HG03460 (cell line): Measurements from ENCODE around the gene C22orf15.
"Not testable (repeated sequence)": the region's sequence is repeated elsewhere in the genome, so short reads cannot be mapped to it uniquely, and the experiment has no call there.

ENCODE experiments used
- ATAC-seq: cut with Tn5 transposase; IDR thresholded peaks from one replicate; pipeline ENCODE4 v1.9.1; 2021; ENCODE audit not compliant: unreplicated experiment

C22orf15 gene, protein sequence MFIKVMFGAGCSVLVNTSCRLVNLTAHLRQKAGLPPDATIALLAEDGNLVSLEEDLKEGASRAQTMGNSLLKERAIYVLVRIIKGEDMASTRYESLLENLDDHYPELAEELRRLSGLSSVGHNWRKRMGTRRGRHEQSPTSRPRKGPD

DNA sequence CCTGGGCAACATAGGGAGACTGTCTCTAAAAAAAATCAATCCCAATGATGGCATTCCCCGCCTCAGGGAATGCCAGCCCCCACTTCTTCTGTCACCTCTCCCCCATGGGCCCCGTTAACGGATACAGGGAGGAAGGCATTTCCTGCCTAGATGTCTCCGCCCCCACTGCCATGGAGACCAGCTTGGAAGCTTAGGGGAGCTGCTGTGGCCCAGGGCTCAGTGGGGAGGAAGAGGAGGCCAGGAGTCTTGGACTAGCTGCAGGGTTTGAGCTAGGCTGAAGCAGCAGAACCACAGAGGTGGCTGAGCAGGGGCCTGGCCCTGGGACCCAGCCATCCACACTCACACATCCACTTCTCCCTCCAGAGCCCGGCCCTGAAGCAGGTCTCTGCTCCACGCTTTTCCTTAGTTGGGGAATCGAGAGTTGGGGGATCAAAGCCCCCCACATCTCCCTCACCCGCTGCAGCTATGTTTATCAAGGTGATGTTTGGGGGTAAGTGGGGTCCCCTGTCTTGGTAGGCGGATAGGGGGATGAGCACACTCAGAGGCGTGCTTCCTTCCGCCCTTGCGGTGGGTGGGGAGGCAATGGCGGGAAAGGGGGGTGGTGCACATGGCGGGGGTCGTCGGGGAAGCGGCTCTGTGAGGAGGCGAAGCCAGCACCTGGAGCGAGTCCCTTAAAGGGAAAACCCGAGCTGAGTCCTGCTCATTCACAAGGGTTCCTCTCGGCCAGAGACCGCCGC is at the start of gene C22orf15:
C22orf15 (plus strand) TSS at position 149 of the 737 bp plus-strand sequence; CDS start at position 466, 317 bp downstream.
- no peak for ATAC-seq

DNA sequence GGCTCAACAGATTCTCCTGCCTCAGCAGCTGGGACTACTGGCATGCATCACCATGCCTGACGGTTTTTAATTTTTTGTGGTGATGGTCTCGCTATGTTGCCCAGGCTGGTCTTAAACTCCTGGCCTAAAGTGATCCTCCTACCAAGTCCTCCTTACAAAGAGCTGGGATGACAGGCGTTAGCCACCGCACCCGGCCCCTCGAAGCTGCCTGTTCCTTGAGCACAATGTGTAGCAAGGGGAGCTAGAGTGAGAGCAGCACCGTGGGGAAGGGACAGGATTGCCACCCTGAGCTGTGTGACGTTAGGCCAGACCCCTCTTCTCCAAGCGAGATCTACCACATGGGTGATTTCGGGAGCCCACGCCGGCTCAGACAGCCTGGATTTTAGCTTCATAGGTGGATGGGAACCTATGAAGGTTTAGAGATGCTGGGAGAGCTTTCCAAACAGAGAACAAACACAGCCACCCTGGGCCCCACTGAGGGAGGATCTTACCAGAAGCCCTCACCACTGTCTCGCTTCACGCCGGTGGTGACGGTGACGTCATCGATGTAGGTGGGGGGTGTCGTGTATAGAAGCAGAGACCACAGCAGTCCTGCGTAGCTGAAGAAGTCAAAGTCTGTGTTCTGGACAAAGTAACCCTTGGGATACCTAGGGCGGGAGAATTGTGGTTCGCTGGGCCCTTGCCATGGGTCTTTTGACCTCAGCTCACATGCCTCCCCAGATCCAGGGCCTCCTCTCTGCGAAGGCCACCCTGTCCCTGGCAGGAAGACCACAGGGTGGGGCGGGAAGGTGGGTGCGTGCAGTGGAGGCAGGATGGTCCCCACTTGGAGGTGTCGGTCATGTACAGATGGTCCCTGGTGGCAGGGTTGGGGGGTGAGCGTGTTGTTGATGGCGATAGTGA is 48.8 kb upstream of the C22orf15 start:
- ATAC-seq, result no peak

DNA sequence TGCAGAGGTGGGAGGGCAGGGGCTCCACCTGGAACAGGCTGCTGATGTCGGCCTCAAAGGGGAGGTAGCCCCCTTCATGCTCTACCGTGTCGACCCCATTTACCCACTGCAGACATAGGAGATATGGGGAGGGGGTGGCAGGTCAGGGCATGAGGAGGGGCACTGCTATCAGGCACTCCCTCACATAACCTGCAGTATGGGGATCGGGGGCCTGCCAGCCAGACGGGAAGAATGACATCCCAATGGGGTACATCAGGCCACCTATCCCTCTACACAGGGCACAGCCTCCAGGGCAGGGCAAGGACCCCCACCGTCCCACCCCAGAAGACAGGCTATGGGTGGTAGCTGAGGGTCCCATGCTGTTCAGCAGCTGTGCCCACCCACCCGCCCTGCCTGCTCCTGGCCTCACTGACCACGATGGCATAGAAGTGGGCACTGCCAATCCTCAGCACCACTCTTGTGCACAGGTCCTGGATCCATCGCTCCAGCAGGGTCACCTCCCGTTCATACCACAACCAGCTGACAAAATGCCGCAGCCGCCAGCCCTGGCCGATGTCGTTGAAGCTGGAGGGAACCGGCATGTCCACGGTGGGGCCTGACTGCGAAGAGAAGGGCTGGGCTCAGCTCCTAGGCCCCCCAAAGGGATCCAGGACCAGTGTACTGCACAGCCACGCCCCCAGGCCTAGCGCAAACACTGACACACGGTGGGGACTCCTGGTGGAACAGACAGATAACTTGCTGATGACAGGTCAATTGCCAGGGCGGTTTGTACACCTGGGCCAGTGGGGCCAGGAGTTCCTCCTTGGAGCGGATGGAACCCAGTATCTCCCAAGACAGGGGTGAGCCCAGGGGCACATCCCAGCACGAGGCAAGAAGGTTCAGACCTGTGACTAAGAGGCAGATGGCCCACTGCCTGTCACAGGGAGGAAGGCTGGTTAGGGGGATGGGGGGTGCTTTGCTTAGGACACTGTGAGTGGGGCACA is 47.9 kb upstream of the C22orf15 start:
- no peak for ATAC-seq

DNA sequence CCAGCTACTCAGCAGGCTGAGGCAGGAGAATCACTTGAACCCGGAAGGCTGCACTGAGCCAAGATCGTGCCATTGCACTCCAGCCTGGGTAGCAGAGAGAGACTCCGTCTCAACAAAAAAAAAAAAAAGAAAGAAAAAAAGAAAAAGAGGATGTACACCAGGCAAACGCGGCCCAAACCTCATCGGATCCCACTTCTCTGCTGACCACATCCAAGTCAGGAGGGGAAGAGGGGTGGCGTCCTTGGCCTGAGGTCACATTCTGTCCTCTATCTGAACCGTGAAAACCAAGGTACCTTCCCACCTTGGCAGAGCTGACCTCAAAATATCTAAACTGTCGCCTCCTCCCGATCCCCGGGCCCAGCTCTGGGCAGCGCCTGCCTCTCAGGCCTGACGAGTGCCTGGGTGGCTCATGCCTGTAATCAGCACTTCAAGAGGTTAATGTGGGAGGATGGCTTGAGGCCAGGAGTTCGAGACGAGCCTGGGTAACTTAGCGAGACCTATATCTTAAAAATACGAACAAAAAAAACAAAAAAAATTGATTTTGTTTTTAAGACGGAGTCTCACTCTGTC is 46.9 kb upstream of the C22orf15 start:
- no peak for ATAC-seq

DNA sequence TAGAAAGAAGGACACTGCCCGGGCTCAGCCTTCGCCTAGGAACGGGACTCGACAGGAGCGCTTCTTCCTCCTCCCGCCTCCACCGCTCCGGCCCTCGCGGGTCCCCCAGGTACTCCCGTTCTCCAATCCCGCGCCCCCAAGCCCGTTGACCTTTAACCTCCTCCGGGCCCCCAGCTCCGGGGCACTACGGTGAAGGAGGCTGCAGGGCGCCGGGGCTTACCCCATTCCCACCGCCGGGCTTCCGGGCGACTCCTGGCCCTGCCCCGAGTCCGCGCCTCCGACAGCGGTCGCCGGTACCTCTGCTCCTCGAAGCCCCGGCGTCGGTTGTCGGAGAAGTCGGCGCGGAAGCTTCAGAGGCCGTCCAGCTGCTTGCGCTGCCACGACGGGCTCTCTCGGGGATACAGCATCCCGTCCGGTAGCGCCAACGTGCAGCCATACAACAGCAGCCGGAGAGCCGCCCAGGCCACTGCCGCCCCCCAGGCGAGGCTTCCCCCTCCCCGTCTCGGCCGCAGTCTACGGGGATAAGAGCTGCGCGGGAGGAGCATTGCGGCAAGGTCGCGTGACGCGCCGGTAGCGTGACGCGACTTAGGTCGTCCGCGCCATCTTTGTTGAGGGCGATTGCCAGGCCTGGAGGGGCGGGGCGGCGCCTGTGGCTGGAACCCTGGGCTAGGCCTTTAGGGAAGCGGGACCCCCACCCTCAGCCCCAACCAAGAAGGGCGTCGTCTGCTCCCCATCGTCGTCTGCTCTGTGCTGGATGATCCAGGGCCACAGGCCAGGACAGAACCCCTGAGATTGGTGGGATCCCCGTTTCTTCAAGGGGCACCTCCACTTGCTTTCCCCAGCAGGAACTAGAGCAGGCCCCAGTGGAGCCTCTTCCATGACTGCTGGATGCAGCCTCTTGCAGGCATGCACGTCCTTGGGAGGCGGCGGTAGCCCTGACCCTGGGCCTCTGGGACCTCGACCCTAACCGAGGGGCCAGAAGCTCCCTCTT is 45.7 kb upstream of the C22orf15 start:
- peak; percentile 81 for ATAC-seq

DNA sequence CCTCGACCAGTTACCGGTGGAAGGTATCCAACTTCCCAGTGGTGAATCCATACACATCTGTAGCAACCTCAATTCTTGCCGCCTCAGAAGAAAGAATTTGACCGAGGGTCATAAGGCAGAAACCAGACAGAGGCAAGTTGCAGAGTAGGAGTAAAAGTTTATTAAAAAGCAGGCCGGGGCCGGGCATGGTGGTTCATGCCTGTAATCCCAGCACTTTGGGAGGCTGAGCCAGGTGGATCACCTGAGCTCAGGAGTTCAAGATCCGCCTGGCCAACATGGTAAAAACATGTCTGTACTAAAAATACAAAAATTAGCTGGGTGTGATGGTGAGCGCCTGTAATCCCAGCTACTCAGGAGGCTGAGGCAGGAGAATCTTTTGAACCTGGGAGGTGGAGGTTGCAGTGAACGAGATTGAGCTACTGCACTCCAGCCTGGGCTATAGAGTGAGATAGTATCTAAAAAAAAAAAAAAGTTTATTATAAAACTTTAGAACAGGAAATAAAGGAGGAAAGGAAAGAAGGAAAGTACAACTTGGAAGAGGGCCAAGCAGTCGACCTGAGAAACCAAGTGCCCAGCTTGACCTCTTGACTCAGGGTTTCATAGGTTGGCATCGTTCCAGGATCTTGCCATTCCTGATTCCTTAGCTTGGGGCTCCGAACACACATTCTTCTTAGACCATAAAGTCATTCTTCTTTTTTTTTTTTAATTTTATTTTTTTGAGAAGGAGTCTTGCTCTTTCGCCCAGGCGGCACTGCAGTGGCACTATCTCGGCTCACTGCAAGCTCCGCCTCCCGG is 44.2 kb upstream of the C22orf15 start:
- no peak for ATAC-seq

DNA sequence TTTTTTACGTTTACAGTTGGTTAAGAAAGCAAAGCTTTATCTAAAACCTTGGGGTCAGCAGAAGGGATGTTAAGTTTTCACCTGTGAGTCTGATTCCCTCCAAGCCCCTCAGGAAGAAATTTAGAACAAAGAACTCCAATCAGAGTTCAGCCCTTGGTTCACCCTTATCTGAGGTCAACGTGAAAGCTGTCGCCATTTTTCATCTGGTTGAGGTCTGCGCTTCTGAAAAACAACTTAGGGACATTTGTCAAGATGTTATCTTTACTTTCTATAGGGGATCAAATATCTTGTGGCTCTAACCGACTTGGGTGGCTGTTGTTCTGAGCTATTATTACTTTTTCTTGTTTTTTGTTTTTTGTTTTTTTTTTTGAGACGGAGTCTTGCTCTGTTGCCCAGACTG is 41.9 kb upstream of the C22orf15 start:
- no peak for ATAC-seq

DNA sequence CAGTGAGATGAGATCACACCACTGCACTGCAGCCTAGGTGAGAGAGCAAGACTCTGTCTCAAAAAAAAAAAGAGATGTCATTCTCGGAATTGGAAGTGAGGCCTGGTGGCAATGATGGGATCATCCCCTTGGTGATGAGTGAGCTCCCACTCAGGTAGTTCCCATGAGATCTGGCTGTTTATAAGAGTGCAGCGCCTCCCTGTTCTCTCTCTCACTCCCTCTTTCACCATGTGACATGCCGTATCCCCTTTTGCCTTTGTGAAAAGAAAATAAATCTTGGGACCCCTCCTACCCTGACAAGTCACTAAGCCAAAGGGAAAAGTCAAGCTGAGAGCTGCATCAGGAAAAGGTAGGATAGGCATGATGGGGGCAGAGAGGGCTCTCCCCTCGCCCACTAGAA is 40.6 kb upstream of the C22orf15 start:
- no peak for ATAC-seq

DNA sequence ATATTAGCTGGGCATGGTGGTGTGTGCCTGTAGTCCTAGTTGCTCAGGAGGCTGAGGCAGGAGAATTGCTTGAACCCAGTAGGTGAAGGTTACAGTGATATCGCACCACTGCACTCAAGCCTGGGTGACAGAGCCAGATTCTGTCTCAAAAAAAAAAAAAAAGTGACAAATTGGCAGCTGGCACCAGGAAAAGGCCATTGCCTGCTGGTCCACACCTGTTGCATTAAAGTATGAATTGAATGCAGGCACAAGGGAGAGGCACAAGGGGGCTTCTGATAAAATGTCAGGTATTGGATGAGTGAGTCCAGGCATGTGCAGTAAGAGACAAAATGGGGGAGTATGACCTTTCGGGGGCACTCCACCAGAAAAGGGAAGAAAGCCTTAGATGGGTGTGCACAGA is 40.1 kb upstream of the C22orf15 start:
- ATAC-seq, result no peak

DNA sequence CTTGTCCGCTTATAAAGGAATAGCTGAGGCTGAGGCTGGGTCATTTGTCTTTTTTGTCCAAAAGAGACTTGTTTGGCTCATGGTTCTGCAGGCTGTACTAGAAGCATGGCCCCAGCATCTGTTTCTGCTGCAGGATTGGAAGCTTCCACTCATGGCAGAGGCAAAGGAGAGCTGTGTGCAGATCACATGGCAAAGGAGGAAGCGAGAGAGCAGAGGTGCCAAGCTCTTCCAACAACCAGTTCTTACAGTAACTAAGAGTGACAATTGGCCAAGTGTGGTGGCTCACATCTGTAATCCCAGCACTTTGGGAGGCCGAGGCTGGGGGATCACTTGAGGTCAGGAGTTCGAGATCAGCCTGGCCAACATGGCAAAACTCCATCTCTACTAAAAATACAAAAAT is 34.7 kb upstream of the C22orf15 start:
- ATAC-seq, result not testable (repeated sequence)

DNA sequence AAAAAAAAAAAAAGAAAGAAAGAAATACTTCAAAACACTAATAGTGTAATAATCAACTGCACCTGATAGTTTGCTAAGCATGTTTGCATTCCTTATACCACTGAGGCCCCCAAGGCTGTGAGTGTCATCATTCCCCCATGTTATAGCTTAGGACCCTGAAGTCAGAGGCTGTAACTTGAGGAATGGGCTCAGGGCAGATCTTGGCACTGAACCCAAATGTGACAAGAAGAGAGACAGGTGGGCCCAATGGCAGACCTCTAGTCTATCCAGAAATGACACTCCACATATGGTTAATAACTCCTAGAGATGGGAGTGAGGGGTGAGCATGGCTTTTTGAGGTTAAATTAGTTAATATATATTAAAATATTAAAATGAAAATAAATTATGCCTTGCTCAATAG is 25.1 kb upstream of the C22orf15 start:
- ATAC-seq, result no peak

DNA sequence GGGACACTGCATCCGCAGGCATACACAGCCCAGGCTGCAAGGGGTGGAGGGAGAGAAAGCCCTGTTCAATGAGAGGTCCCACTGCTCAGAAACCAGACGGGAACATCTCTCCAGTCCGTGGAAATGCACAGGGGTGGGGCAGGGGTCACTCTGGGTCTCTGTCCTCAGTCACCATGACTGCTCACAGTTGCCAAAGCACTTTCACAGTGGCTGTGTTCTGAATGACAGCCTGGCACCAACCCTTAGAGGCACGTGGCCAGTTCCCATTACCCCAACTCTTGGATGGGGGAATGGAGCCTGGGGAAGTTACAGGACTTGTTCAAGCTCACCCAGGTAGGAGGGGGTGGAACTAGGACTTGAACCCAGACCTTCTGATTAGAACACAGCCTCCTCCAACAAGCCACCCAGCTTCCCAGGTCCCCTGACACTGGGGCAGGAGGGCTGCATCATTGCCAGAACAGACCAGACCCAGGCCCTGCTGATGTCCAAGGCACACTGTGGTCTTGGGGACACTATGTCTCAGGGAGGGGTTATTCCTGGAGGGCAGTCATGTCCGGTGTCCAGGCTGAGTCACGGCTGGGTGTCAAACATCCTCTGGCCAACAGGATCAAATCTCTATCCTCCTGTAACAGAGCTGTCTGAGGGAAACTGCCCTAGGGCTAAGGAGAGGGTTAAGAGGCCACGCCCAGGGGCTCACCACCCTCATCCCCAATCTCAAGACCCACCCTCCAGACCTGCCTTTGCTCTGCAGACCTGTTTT is 20.1 kb upstream of the C22orf15 start:
- no peak for ATAC-seq

DNA sequence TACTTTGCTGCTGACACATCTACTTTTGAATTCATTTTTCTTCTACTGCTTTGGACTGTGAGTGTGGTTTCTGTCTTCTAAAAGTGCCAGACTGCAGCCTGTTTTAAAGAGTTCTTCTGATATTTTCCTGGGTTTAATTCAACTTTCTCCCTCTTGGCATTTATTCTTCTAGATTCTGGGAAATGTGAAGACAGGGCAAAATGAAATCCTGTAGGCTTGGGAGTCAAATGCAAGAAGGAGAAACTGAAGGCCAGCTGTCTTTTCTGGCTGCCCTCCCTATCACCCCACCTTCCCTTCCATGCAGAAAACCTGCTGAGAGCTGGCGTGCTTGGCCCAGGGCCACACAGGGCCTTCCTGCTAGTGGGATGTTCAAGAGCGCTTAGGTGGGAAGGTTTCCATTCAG is 19.5 kb upstream of the C22orf15 start:
- no peak for ATAC-seq

DNA sequence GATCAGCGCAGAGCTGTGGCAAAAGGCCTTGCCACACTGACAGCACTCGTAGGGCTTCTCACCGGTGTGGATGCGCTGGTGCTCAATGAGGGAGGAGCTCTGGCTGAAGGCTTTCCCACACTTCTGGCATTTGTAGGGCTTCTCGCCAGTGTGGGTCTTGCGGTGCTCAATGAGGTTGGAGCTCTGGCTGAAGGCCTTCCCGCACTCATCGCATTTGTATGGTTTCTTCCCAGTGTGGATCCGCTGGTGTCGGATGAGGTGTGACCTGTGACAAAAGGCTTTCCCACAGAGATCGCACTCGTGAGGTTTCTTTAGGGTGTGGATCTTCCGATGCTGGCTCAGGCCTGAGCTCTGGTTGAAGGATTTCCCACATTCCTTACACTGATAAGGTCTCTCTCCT is 18.8 kb upstream of the C22orf15 start:
- ATAC-seq, result no peak

DNA sequence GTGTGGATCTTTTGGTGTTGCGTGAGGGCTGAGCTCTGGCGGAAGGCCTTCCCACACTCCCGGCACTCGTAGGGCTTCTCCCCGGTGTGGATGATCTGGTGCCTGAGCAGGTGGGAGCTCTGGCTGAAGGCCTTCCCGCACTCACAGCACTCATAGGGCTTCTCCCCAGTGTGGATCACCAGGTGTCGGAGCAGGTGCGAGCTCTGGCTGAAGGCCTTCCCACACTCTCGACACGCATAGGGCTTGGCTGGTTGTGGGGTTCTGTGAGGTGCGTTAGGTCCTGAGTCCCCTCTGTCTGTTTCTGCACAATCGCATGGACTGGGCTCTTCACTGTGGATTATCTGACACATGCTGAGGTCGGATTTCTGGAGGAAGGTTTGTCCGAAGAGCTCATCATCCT is 18.3 kb upstream of the C22orf15 start:
- no peak for ATAC-seq

DNA sequence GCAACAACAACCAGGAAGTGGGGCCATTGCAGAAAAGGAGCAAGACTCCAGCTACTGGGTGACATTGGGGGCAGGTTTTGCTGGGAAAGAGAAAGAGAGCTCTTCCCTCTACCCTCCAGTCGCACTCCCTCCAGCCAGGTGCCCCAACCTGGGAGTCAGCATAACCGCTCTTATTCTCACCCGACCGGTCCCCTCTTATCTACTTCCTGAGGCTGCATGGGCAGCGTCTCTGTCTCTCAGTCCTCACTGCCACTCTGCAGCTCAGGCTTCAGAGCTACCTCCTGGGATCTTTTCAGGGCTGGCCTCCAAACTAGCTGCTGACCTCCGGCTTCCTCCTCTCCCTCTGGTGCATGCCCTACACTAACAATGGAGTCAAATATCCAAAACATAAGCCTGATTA is 17.0 kb upstream of the C22orf15 start:
- no peak for ATAC-seq

DNA sequence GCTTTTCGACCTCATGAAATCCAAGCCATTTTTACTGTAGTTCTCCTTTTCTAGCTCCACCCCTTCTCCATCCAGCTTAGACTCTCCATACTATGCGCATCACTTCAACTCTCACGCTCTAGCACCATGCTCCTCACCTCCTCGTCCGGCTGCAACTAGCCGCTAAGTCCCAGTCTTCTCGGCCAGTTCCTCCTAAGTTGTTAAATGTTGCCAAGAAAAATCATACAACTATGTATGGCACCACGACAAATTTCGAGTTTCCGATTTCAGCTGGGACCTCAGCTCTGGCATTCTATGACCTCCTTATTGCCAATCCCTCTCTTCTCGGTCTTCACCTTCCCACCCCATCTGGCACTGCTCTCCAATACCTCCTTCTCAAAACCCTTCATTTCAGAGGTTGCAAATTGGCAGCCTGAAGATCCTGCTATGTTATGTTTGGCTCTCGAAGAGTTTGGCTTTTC is 12.9 kb upstream of the C22orf15 start:
- ATAC-seq, result no peak

DNA sequence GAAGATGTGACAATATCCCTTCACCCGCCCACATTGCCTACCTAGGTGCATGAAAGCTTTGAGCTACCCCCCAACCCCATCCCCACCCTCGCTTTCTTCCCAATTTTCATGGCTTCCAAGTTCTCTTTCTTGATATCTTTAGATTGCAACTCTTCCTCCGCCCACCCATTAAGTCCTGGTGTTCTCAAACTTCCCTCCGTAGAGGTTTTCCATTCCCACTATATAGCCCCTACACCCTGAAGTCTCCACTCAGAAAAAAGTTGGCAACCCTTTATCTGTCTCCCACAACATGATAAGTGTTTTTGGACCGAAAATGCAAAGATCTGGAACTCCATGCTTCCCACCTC is 12.4 kb upstream of the C22orf15 start:
- no peak for ATAC-seq
